Stomach smooth muscle (tissue), 2 donors: Measurements from ENCODE around the gene RESF1.

Experiments
- H3K27ac ChIP-seq: one replicate; pipeline ENCODE4 v1.7.0; 2013; ENCODE audit warnings: mild to moderate bottlenecking, low read length, inconsistent platforms
- H3K27me3 ChIP-seq, 2 donors: one replicate each; pipeline ENCODE4 v1.7.0; 2013; ENCODE audit warnings: low read length in 2 of 2; ENCODE audit not compliant: insufficient read depth in 2 of 2, control insufficient read depth in 1 of 2
- H3K36me3 ChIP-seq, 2 donors: one replicate each; pipeline ENCODE4 v1.7.0; 2013; ENCODE audit warnings: low read length in 2 of 2; ENCODE audit not compliant: control insufficient read depth in 2 of 2, insufficient read depth in 2 of 2
- H3K4me1 ChIP-seq: one replicate; pipeline ENCODE4 v1.7.0; 2013; ENCODE audit warnings: low read length; ENCODE audit not compliant: control insufficient read depth, insufficient read depth
- H3K4me3 ChIP-seq, 2 donors: one replicate each; pipeline ENCODE4 v1.7.0; 2013; ENCODE audit warnings: low read length in 2 of 2
- H3K9ac ChIP-seq, 2 donors: one replicate each; pipeline ENCODE4 v1.7.0; 2013; ENCODE audit warnings: low read length in 2 of 2, mild to moderate bottlenecking in 1 of 2
- H3K9me3 ChIP-seq, 2 donors: one replicate each; pipeline ENCODE4 v1.7.0; 2013; ENCODE audit warnings: low read length in 2 of 2; ENCODE audit not compliant: control insufficient read depth in 2 of 2
- donor health status: healthy.
- donor health status: Pancreatic carcinoma.

Gene RESF1

DNA sequence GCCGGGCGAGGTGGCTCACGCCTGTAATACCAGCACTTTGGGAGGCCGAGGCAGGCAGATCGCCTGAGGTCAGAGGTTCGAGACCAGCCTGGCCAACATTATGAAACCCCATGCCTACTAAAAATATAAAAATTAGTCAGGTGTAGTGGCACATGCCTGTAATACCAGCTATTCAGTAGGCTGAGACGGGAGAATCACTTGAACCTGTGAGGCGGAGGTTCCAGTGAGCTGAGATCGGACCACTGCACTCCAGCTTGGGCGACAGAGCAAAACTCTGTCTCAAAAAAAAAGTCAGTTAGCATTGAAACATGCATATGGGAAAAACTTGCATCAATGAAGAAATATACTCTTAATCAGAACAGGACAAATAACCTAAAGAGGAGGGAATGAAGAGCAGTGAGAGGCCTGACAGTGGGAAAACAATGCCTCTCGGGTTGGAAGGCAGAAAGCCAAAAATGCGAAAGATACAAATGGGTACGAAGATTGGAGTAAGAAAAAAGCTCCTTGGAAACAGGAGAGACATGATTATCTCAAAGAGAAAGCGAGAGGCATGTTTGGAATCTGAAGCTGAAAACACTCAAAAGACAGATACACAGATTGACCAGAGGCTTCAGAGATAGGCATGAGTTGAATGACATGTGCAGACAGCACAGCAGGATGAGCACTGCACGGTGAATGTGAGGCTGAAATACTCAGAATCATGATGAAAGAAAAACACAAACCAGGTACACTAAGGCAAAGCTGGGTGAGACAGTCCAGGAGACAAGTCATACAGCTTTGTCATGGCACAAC, 30.6 kb downstream of the RESF1 start:
- no peaks in the 10 kb centered on the region for H3K9me3 ChIP-seq
- no peak overlapping the region for H3K27ac ChIP-seq
- no peaks in the 10 kb centered on the region for H3K27me3 ChIP-seq
- no peaks in the 10 kb centered on the region for H3K4me1 ChIP-seq
- H3K9ac ChIP-seq, result no peak overlapping the region
- no peak overlapping the region for H3K4me3 ChIP-seq
- peaks cover 0 to 8% of the 10 kb centered on the region in 2 donors for H3K36me3 ChIP-seq

- Histone ChIP-seq H3K9ac (no peak overlapping the region), H3K9me3 (no peaks in the 10 kb centered on the region), H3K27me3 (no peaks in the 10 kb centered on the region), H3K36me3 (peaks cover 2 to 8% of the 10 kb centered on the region in 2 donors), H3K4me3 (no peak overlapping the region), H3K27ac (no peak overlapping the region), H3K4me1 (no peaks in the 10 kb centered on the region)
Observed at GRCh38 chr12:31991146-31991545, 31.9 kb downstream of the RESF1 start.

DNA sequence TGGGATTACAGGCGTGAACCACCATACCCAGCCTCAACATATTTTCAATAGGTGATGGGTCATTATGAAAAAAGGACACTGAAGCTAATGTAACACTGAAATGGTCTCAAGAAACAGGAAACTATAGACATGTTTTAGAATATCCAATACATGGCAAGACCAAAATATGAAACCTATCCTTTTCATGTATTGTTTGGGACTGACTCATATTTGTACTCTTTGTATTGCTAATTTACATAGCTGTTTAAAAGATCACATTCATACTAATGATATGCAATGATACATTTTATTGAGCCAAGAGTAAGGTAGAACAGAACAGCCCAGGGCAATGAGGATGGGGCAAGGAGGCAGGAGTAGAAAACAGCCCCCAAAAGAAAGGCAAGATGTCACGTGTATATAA, 32.6 kb downstream of the RESF1 start:
- no peaks in the 10 kb centered on the region for H3K9me3 ChIP-seq
- H3K27me3 ChIP-seq, result no peaks in the 10 kb centered on the region
- no peak overlapping the region for H3K9ac ChIP-seq
- H3K4me3 ChIP-seq, result no peak overlapping the region
- H3K36me3 ChIP-seq, result peaks cover 4 to 9% of the 10 kb centered on the region in 2 donors
- H3K4me1 ChIP-seq, result no peaks in the 10 kb centered on the region
- H3K27ac ChIP-seq, result no peak overlapping the region

DNA sequence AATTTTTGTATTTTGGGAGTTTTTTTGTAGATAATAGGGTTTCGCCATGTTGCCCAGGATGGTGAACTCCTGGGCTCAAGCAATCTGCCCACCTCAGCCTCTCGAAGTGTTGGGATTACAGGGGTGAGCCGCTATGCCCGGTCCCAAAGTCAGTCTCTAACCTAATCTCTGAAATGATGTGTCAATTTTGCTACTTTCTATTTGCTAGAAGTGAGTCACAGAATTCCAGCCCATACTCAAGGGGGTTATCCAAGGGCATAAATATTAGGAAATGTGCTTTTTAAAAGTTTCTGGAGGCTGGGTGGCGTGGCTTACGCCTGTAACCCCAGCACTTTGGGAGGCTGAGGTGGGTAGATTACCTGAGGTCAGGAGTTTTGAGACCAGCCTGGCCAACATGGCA, 40.5 kb downstream of the RESF1 start:
- no peaks in the 10 kb centered on the region for H3K4me1 ChIP-seq
- peaks cover 15% of the 10 kb centered on the region in 2 donors for H3K36me3 ChIP-seq
- H3K27me3 ChIP-seq, result no peaks in the 10 kb centered on the region
- no peak overlapping the region for H3K27ac ChIP-seq
- no peak overlapping the region for H3K9ac ChIP-seq
- H3K4me3 ChIP-seq, result no peak overlapping the region
- H3K9me3 ChIP-seq, result no peaks in the 10 kb centered on the region

- Histone ChIP-seq H3K9ac (no peak overlapping the region), H3K4me1 (no peaks in the 10 kb centered on the region), H3K4me3 (no peak overlapping the region), H3K36me3 (peaks cover 15% of the 10 kb centered on the region in 2 donors), H3K27me3 (no peaks in the 10 kb centered on the region), H3K9me3 (no peaks in the 10 kb centered on the region), H3K27ac (no peak overlapping the region)
Observed at GRCh38 chr12:32000373-32001005, 41.3 kb downstream of the RESF1 start.

DNA sequence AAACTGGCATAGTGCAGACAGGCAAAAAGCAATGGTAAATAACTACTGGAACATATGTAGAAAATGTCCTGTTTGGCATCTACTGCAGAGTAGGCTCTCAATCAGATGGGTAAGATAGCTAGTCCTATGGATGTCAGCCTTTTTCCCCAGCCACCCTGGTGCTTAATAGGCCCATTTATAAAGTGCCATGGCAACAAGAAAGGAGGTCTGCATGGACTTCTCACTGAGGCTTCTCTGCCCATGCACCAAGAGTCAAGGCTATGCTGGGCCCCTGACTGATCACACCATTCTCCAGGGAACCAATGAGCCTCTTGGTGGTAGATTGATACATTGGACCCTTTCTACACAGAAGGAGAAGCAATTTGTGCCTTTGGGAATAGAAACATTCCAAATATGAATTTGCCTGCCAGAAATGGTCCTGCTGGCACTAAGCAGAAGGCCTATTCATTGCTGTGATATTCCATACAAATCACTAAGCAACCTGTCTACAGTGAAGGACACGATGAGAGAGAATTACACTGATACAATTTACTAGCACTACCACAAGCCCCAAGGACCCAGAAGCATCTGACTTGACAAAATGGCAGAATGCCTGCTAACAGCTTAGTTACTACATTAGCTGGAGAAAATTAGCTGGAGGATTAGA, 43.8 kb downstream of the RESF1 start:
- peaks cover 2 to 4% of the 10 kb centered on the region in 2 donors for H3K36me3 ChIP-seq
- no peaks in the 10 kb centered on the region for H3K9me3 ChIP-seq
- H3K27ac ChIP-seq, result no peak overlapping the region

DNA sequence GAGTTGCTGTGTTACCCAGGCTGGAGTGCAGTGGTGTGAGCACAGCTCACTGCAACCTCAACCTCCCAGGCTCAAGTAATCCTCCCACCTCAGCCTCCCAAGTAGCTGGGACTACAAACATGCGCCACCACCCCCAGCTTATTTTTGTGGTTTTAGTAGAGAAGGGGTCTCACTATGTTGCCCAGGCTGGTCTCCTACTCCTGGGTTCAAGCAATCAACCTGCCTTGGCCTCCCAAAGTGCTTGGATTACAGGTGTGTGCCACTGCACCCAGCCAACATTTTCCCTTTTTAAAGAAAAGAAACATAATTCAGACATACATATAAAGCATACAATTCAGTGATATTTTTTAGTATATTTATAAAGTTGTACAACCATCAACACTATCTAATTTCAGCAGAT, 44.4 kb downstream of the RESF1 start:
- Histone ChIP-seq H3K36me3 (peaks cover 0 to 3% of the 10 kb centered on the region in 2 donors), H3K27ac (no peak overlapping the region), H3K4me3 (no peak overlapping the region), H3K9me3 (no peaks in the 10 kb centered on the region), H3K9ac (no peak overlapping the region), H3K27me3 (no peaks in the 10 kb centered on the region), H3K4me1 (no peaks in the 10 kb centered on the region)

More for the DNA sequence above, 43.8 kb downstream of the RESF1 start:
- no peaks in the 10 kb centered on the region for H3K4me1 ChIP-seq
- H3K27me3 ChIP-seq, result no peaks in the 10 kb centered on the region
- no peak overlapping the region for H3K4me3 ChIP-seq
- H3K9ac ChIP-seq, result no peak overlapping the region

GRCh38 chr12:32005496-32006125, 46.4 kb downstream of the RESF1 start:
- Histone ChIP-seq H3K36me3 (peaks cover 0 to 3% of the 10 kb centered on the region in 2 donors), H3K27ac (no peak overlapping the region), H3K27me3 (no peaks in the 10 kb centered on the region), H3K9ac (no peak overlapping the region), H3K4me3 (no peak overlapping the region), H3K9me3 (no peaks in the 10 kb centered on the region), H3K4me1 (peaks cover 2% of the 10 kb centered on the region)
